Measurements from ENCODE around the gene METAP1D.

The METAP1D gene

DNA sequence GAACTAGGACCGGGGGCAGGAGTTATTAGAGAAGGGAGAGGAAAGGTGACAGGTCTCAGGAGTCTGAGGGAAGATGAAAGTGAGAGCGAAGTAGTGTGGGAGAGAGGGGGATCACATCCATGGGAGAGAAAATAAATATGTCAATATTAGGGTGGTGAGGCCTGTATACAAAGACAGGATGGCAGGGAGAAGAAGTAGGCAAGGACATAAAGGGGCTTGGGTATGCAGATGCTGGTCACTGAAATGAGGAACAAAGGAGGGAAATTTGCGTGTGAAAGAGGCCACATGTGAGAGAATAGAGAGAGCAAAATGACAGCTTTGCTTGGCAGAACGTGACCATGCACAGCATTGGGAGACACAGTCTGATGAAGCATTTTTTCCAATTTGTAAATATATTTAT is 13.6 kb downstream of the METAP1D start:
- TF ChIP-seq POLR2AphosphoS5 (IDR thresholded peaks at IDR 0.05; ENCODE audit: low read depth) (no peak), GABPA (IDR thresholded peaks at IDR 0.05; ENCODE audit: low read depth) (no peak), SPI1 (IDR thresholded peaks at IDR 0.05; ENCODE audit: borderline replicate concordance, low read depth) (no peak; the same call in 1 of the 2 replicates)
- TF ChIP-seq, protein P1, sequence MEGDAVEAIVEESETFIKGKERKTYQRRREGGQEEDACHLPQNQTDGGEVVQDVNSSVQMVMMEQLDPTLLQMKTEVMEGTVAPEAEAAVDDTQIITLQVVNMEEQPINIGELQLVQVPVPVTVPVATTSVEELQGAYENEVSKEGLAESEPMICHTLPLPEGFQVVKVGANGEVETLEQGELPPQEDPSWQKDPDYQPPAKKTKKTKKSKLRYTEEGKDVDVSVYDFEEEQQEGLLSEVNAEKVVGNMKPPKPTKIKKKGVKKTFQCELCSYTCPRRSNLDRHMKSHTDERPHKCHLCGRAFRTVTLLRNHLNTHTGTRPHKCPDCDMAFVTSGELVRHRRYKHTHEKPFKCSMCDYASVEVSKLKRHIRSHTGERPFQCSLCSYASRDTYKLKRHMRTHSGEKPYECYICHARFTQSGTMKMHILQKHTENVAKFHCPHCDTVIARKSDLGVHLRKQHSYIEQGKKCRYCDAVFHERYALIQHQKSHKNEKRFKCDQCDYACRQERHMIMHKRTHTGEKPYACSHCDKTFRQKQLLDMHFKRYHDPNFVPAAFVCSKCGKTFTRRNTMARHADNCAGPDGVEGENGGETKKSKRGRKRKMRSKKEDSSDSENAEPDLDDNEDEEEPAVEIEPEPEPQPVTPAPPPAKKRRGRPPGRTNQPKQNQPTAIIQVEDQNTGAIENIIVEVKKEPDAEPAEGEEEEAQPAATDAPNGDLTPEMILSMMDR (IDR thresholded peaks at IDR 0.05; ENCODE audit: insufficient read depth, low read length), result no peak
- TF ChIP-seq, protein P2, sequence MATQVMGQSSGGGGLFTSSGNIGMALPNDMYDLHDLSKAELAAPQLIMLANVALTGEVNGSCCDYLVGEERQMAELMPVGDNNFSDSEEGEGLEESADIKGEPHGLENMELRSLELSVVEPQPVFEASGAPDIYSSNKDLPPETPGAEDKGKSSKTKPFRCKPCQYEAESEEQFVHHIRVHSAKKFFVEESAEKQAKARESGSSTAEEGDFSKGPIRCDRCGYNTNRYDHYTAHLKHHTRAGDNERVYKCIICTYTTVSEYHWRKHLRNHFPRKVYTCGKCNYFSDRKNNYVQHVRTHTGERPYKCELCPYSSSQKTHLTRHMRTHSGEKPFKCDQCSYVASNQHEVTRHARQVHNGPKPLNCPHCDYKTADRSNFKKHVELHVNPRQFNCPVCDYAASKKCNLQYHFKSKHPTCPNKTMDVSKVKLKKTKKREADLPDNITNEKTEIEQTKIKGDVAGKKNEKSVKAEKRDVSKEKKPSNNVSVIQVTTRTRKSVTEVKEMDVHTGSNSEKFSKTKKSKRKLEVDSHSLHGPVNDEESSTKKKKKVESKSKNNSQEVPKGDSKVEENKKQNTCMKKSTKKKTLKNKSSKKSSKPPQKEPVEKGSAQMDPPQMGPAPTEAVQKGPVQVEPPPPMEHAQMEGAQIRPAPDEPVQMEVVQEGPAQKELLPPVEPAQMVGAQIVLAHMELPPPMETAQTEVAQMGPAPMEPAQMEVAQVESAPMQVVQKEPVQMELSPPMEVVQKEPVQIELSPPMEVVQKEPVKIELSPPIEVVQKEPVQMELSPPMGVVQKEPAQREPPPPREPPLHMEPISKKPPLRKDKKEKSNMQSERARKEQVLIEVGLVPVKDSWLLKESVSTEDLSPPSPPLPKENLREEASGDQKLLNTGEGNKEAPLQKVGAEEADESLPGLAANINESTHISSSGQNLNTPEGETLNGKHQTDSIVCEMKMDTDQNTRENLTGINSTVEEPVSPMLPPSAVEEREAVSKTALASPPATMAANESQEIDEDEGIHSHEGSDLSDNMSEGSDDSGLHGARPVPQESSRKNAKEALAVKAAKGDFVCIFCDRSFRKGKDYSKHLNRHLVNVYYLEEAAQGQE (IDR thresholded peaks at IDR 0.05; ENCODE audit: insufficient replicate concordance, low read depth), result no peak
- H3K27ac ChIP-seq (replicated peaks), result peak overlapping the region; percentile 49

DNA sequence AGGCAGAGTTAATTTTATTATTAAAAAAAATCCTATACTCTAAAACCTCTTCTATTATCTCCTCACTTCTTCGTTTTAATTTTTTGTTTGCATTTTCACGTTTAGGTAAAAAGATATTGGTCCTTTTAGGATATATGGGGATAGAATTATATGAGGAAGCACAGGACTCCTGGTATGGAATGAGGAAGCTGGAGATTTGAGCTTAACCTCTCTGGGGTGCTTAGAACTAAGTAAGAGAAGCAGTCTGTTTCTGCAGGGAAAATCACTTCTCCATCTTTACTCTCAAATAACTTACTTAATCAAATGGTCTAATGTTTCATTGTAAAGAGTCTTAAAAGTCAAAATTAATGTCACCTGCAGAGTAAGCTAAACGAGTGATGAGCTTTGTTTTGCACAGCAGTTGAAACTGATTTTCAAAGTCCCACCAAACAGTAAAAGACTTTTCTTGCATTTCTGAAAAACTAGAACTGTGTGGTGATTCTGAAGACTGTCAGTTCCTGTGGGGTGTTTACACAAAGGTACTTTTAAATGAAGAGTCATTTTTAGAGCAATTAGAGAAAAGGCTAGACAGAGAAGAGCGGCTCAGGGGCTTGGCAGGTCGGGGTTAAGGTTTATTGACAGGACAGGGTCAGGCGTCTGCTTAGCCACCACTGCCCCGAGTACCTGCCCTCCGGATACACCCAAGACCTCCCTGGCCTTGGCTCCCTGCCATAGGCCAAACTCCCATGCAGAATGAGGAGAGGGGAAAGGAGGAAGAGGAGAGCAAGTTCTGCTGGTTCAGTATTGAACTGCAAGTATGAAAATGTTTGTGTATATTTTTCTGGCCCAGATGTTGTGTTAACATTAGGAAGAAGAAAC is 21.6 kb downstream of the METAP1D start:
- TF ChIP-seq POLR2AphosphoS5 (IDR thresholded peaks at IDR 0.05; ENCODE audit: low read depth) (no peak), SPI1 (IDR thresholded peaks at IDR 0.05; ENCODE audit: borderline replicate concordance, low read depth) (peak; percentile 57)
- no peak for DNase-seq (ENCODE audit: low read depth in 1 of 2, low spot score in 1 of 2)
- no peak overlapping the region for H3K27ac ChIP-seq (replicated peaks)

More for the DNA sequence above, 13.6 kb downstream of the METAP1D start:
- Histone ChIP-seq H3K27me3 (ENCODE audit: insufficient read depth, poor library complexity, severe bottlenecking) (no peaks in the 10 kb centered on the region), H3K4me3 (replicated peaks; ENCODE audit: insufficient read depth, low read length) (no peak overlapping the region)
- peak in 1 of 2 experiments; percentile 81 for DNase-seq (ENCODE audit: low read depth in 1 of 2, low spot score in 1 of 2)

DNA sequence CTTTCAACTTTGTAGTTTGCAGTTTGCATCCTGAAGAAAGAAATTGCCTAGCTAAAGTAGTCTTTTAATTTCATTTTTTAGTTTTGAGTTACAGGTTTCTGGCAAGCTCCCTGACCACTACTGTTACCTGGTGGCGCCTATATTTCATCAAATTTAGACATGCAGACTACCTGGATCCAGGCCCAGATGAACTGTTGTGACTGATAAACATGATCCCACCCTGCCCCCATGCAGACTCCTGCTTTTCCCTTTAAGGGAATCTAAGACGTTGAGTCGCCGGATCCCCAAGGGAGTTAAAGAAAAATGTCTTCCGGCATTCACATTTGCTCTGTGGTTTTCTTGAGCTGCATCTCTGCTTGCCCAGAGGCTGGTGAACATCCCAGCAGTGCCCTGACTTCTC is 22.2 kb downstream of the METAP1D start:
- Histone ChIP-seq H3K4me3 (replicated peaks; ENCODE audit: insufficient read depth, low read length) (no peak overlapping the region), H3K27me3 (ENCODE audit: insufficient read depth, poor library complexity, severe bottlenecking) (no peaks in the 10 kb centered on the region), H3K27ac (replicated peaks) (no peak overlapping the region)
- TF ChIP-seq SPI1 (IDR thresholded peaks at IDR 0.05; ENCODE audit: borderline replicate concordance, low read depth), result no peak
- TF ChIP-seq POLR2AphosphoS5 (IDR thresholded peaks at IDR 0.05; ENCODE audit: low read depth), result no peak
- TF ChIP-seq, protein P2 (IDR thresholded peaks at IDR 0.05; ENCODE audit: insufficient replicate concordance, low read depth), result no peak
- DNase-seq (ENCODE audit: low read depth in 1 of 2, low spot score in 1 of 2), result no peak

More for the DNA sequence above, 21.6 kb downstream of the METAP1D start:
- Histone ChIP-seq H3K27me3 (ENCODE audit: insufficient read depth, poor library complexity, severe bottlenecking) (no peaks in the 10 kb centered on the region), H3K4me3 (replicated peaks; ENCODE audit: insufficient read depth, low read length) (no peak overlapping the region)

DNA sequence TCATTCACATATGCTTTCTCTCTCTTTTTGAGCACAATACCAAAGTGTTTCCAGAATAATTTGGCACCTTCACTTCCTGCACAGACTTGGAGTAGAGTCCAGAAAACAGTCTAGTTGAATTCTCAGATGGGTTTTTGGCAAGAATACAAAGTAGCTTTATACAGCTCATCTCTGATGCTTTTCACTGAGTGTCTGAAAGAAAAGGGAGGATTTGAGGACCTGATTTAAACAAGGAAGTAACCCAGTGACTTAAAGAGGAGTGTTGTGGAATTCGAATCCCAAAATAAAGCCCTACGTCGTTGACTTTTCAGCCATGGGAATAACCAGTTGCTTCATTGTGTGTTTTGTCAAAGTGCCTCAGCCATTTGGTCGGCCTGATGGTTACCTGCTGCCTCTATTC is 31.8 kb downstream of the METAP1D start:
- TF ChIP-seq GABPA (IDR thresholded peaks at IDR 0.05; ENCODE audit: low read depth), result no peak
- TF ChIP-seq POLR2AphosphoS5 (IDR thresholded peaks at IDR 0.05; ENCODE audit: low read depth), result no peak
- TF ChIP-seq, protein P2 (IDR thresholded peaks at IDR 0.05; ENCODE audit: insufficient replicate concordance, low read depth), result no peak
- no peak for TF ChIP-seq SPI1 (IDR thresholded peaks at IDR 0.05; ENCODE audit: borderline replicate concordance, low read depth)
- TF ChIP-seq, protein P1 (IDR thresholded peaks at IDR 0.05; ENCODE audit: insufficient read depth, low read length), result no peak
- H3K27me3 ChIP-seq (ENCODE audit: insufficient read depth, poor library complexity, severe bottlenecking), result no peaks in the 10 kb centered on the region

More for the DNA sequence above, 31.8 kb downstream of the METAP1D start:
- H3K4me3 ChIP-seq (replicated peaks; ENCODE audit: insufficient read depth, low read length), result no peak overlapping the region
- DNase-seq (ENCODE audit: low read depth in 1 of 2, low spot score in 1 of 2), result no peak
- no peak overlapping the region for H3K27ac ChIP-seq (replicated peaks)

Measured in HL-60 (cell line).